Right ventricle myocardium superior (tissue), 1 donor: ENCODE measurements around the gene PSMD12. TPM values are rescaled to one million over a fixed set of nuclear protein-coding genes. Genes with fewer than 3 reads are reported as not detected.
A peak's percentile ranks its signal among the peaks of the same experiment; 100 is the strongest.
"Not testable (repeated sequence)": the region's sequence is repeated elsewhere in the genome, so short reads cannot be mapped to it uniquely, and the experiment has no call there.

ENCODE experiments used
- ATAC-seq: fragments of 200-7000 bp; cut with Tn5 transposase; one replicate; pipeline ENCODE4 v1.9.1; 2020; ENCODE audit warnings: mild to moderate bottlenecking; ENCODE audit not compliant: poor library complexity
- DNase-seq: peaks from one replicate; pipeline ENCODE4 v3.0.0-alpha.2; 2020
- intact Hi-C: fragments of 100-400 bp; cut with DNase I; formaldehyde crosslinking; loops from one replicate; pipeline ENCODE4 v1.11.2; 2022
- total RNA-seq: library from RNA; stranded (reverse); fragmentation: NEBNext Ultra II Directional; extraction: Animal tissue kit (Norgen Biotek cat#: 25700); gene quantifications from one replicate; pipeline ENCODE4 v1.2.1, GENCODE V29; 2021
- donor health status: DM: no; HTN: yes; CAD: no; lungs with severe emphysema.

Gene PSMD12
- total RNA-seq, 1 donor from 2014 or later = 42.6 TPM

DNA sequence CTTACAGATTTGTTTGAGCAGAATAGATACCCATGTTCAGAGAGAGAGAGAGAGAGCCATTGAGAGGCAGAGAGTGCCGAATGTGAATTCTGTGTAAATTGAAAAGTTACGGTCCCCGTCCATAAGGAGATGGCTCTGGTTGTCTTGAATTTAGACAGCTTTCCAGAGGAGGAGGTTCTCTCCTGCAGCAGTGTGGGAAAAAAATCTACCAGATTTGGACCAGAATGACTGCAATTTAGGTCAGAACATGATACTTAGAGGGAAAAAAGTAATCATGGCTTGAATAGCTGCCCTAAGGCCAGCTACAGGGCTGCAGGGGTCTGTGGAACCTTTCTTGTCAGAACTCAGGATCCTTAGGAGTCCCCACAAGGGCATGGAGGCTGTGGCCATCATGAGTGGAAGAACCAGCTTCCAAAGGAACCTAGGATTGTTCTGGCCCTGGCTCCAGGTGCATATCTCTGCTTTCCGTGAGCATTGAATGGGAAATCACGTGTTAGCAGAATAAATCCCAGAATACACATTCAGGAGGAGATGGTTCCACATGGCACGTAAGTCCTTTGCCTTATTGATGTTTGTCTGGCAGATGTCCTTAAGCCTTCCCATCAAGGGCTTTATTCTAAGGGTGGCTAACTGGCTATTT, 23.7 kb upstream of the PSMD12 start:
- intact Hi-C loops = no loop called here
- ATAC-seq (no peak), DNase-seq (no peak)

GRCh38 chr17:67388986-67389385, 22.6 kb upstream of the PSMD12 start:
- intact Hi-C loops = no loop called here
- ATAC-seq (no peak), DNase-seq (no peak)

- intact Hi-C loops, ATAC-seq, DNase-seq: not testable (repeated sequence)
Observed at GRCh38 chr17:67388536-67388935, 22.2 kb upstream of the PSMD12 start.

- DNase-seq = peak; percentile 62
- no peak for ATAC-seq
- intact Hi-C loops = no loop called here
Observed at GRCh38 chr17:67386965-67387551, 20.7 kb upstream of the PSMD12 start.

DNA sequence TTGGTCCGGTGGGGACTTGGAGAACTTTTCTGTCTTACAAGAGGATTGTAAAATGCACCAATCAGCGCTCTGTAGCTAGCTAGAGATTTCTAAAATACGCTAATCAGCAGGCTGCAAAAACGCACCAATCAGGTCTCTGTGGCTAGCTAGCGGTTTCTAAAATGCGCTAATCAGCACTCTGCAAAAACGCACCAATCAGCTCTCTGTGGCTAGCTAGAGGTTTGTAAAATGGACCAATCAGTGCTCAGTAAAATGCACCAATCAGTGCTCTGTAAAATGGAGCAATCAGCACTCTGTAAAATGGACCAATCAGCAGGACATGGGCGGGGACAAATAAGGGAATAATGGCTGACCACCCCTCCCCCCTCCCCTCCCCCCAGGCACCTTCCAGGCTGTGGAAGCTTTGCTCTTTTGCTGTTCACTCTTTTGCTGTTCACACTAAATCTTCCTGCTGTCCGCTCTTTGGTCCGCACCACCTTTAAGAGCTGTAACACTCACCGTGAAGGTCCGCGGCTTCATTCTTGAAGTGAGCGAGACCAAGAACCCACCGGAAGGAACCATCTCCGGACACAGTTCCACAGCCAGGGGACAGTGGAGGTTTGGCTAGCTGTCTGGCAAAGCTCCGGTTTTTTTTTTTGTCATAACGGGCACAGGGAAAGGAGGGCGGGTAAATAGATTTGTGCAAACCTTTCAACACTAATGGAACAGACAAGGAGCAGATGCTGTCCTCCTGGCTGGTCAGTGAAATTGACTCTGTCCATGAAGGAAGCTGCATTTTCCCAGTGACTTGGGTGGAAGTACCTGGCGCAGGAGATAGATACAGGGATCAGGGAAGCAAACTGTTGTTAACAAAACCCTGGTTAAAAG, 19.0 kb upstream of the PSMD12 start:
- ATAC-seq (peak; percentile 77), DNase-seq (no peak)
- intact Hi-C loops = no loop called here

DNA sequence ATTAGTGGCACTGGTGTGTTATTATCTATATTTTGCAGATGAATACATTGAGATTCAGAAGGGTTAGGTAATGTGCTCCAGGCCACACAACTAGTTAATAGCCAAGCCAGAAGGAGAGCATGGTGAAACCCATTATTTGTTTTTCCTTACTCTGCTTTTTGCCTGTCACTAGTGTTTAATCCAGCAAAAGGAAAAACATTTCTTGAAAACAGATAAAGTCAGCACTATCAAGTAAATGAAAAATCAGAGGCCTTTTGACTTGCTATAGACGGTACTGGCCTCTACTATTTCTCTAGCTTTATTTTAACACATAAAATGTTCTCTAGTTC, 15.5 kb upstream of the PSMD12 start:
- DNase-seq (no peak), ATAC-seq (no peak)
- intact Hi-C loops = no loop called here

DNA sequence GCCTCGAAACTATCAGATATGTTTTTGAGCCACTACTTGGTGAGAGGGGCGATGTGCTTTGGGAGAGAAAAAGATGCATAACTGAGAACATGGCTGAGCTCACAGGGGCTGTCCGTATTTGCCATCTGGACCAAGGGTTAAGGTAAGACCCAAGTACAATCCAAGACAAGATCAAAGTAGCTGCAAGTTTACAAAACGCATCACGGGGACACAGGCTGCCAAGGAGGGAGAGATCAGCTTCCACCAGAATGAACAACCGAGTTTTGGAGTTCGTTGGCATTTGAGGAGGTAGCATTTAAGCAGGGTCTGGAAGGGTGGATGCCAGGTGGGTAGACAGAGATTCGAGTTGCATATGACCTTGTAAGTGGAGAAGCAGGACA, 12.9 kb upstream of the PSMD12 start:
- DNase-seq (no peak), ATAC-seq (no peak)
- intact Hi-C loops = loop anchor here (5.0 to 10.0 kb wide), 3 partner anchors 98 to 248 kb away; no protein-coding TSS in a partner anchor

GRCh38 chr17:67378454-67379250, 12.3 kb upstream of the PSMD12 start:
- DNase-seq (peak; percentile 87), ATAC-seq (peak; percentile 72)
- intact Hi-C loops = loop anchor here (5.0 to 10.0 kb wide), 3 partner anchors 99 to 249 kb away; no protein-coding TSS in a partner anchor

- intact Hi-C loops = loop anchor here (2.0 to 10.0 kb wide), 4 partner anchors 100 to 311 kb away; no protein-coding TSS in a partner anchor
- DNase-seq (peak; percentile 77), ATAC-seq (peak; percentile 58)
Observed at GRCh38 chr17:67377488-67378453, 11.4 kb upstream of the PSMD12 start.

GRCh38 chr17:67376737-67377487, 10.5 kb upstream of the PSMD12 start, which contains the start of gene PITPNC1:
Gene PITPNC1 (plus strand): TSS chr17:67377281.
- ATAC-seq = peak; percentile 80
- intact Hi-C loops = loop anchor here (2.0 to 10.0 kb wide), 4 partner anchors 100 to 312 kb away; no protein-coding TSS in a partner anchor
- peak; percentile 93 for DNase-seq

GRCh38 chr17:67376415-67376736, 10.0 kb upstream of the PSMD12 start:
- intact Hi-C loops = loop anchor here (2.0 to 10.0 kb wide), 4 partner anchors 101 to 312 kb away; no protein-coding TSS in a partner anchor
- ATAC-seq (no peak), DNase-seq (no peak)

DNA sequence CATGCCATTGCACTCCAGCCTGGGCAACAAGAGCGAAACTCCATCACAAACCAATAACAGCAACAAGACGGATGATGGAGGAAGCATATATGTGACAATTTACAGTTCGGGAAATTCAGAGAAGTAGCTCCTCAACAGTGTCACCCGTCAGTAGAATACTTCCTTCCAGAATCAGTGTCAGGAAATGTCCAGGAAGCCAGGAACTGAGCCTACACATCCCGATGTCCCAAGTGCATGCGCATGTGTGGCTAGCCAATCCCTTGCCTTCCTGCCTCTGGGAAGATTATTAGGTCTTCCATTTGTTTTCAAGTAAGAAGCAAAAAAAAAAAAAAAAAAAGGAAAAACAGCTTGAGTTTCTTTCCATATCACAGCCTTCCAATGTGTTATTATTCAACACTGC, 9.3 kb upstream of the PSMD12 start:
- DNase-seq (no peak), ATAC-seq (no peak)

DNA sequence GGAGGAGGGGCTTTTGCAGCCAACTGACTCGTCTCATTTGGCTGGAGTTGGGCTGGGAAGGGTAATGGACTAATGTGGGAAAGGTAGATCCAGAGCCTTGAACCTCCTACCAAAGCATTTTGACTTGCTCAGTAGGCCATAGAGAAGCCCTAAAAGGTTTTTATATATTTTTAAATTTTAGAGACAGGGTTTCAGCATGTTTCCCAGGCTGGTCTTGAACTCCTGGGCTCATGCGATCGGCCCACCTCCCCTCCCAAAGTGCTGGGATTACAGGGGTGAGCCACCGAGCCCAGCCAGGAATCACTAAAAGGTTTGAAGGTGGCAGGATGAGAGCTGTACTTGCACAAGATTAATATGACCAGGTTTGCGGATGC, 8.7 kb upstream of the PSMD12 start:
- intact Hi-C loops = loop anchor here (5.0 to 10.0 kb wide), 3 partner anchors 102 to 252 kb away; no protein-coding TSS in a partner anchor
- no peak for DNase-seq
- no peak for ATAC-seq

More for the DNA sequence above, 9.3 kb upstream of the PSMD12 start:
- intact Hi-C loops = loop anchor here (2.0 to 10.0 kb wide), 4 partner anchors 102 to 313 kb away; no protein-coding TSS in a partner anchor

DNA sequence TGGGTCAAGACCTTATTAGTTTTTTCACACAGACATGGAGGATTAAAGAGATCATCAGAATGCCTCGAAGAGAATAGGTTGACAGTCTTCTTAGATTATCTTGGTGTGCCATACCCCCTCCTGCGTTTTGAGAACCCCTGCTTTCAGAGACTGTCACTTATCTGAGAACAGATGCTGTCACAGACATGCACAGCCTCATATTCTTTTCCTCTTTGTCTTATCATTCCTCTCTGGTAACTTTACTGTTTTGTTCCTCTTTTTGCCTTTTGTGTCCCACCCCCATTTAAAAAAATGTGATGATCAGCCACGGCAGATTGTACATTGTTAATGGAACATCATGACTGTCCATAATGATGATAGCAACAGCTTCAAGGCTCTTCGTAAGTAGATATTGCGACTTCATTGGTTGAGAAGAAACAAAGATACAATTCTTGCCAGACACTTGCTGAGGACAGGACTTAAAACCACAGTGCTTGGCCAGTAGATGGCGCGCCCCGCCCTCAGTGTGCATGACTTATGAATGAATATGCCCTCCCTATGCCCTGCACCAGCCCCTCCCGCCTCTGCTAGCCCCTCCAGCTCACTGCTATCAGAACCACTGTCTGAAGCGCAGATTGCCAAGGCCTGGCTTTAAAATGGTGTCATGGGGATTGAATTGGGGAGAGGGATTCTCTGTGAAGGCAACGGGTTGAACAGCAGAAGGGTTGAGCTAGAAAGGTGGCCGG, 8.1 kb upstream of the PSMD12 start:
- peak; percentile 50 for ATAC-seq

DNA sequence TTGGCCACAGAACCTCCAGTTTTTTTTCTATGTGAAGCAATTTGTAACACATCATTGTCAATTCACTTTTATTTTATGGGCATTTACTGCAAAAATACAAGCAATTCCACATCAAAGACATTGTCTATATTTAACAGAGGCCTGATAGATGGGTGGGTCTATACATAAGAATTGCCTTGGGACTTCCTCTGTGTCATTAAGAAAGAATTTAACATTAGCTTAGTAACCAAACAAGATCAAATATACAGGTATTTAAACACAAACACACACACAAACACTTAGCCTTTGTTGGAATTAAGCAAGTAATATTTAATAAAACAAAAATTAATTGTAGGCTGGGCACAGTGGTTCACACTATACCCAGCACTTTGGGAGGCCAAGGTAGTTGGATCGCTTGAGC, 6.4 kb upstream of the PSMD12 start:
- ATAC-seq = no peak
- DNase-seq = no peak
- intact Hi-C loops = loop anchor here (10.0 kb wide), 1 partner anchor 172 kb away; no protein-coding TSS in a partner anchor

More for the DNA sequence above, 8.1 kb upstream of the PSMD12 start:
- intact Hi-C loops = loop anchor here (5.0 to 10.0 kb wide), 3 partner anchors 103 to 253 kb away; no protein-coding TSS in a partner anchor
- DNase-seq = peak; percentile 96

- ATAC-seq (no peak), DNase-seq (no peak)
- intact Hi-C loops = loop anchor here (10.0 kb wide), 1 partner anchor 175 kb away; no protein-coding TSS in a partner anchor
Observed at GRCh38 chr17:67369676-67370075, 3.3 kb upstream of the PSMD12 start.
